Loucy (cell line): ENCODE results near the gene NEDD4L.

Source experiments
- H2AFZ ChIP-seq: fragments of 200-600 bp; sonication (generic); 2 replicates; pipeline ENCODE4 v1.6.0; 2016; ENCODE audit warnings: antibody characterized with exemption, mild to moderate bottlenecking, low read length, moderate library complexity
- H3F3A ChIP-seq: fragments of 200-600 bp; 2 replicates; pipeline ENCODE4 v1.6.0; 2016; ENCODE audit warnings: antibody characterized with exemption, low read depth, mild to moderate bottlenecking
- H3K27me3 ChIP-seq: fragments of 200-600 bp; sonication (generic); 2 replicates; pipeline ENCODE4 v1.6.1; 2014; ENCODE audit warnings: low read length, mild to moderate bottlenecking; ENCODE audit not compliant: insufficient read depth, poor library complexity, severe bottlenecking
- H3K36me3 ChIP-seq: fragments of 200-600 bp; sonication (generic); 2 replicates; pipeline ENCODE4 v1.6.1; 2016; ENCODE audit warnings: low read length; ENCODE audit not compliant: insufficient read depth
- H3K4me1 ChIP-seq: fragments of 200-600 bp; sonication (generic); 2 replicates; pipeline ENCODE4 v1.5.1; 2014; ENCODE audit warnings: low read length, mild to moderate bottlenecking; ENCODE audit not compliant: insufficient read depth, poor library complexity, severe bottlenecking
- H3K4me2 ChIP-seq: fragments of 200-600 bp; sonication (generic); 2 replicates; pipeline ENCODE4 v1.6.0; 2014; ENCODE audit warnings: antibody characterized with exemption, low read length, low read depth, mild to moderate bottlenecking; ENCODE audit not compliant: poor library complexity, severe bottlenecking
- H3K4me3 ChIP-seq: fragments of 200-600 bp; sonication (generic); 2 replicates; pipeline ENCODE4 v1.5.1; 2014; ENCODE audit warnings: low read length, mild to moderate bottlenecking, mixed read lengths; ENCODE audit not compliant: poor library complexity, severe bottlenecking
- H3K79me2 ChIP-seq: fragments of 200-600 bp; sonication (generic); 2 replicates; pipeline ENCODE4 v1.6.1; 2014; ENCODE audit warnings: low read length; ENCODE audit not compliant: insufficient read depth
- H3K9ac ChIP-seq: fragments of 200-600 bp; sonication (generic); 2 replicates; pipeline ENCODE4 v1.6.0; 2014; ENCODE audit warnings: mild to moderate bottlenecking, low read depth, low read length, moderate library complexity; ENCODE audit not compliant: poor library complexity, severe bottlenecking
- H3K9me2 ChIP-seq: fragments of 200-600 bp; sonication (generic); replicated peaks from 2 replicates; pipeline ENCODE4 v1.6.1; 2016; ENCODE audit warnings: low read depth, low read length, mixed read lengths
- H3K9me3 ChIP-seq: fragments of 200-600 bp; sonication (generic); 2 replicates; pipeline ENCODE4 v1.6.1; 2014; ENCODE audit warnings: mild to moderate bottlenecking, antibody characterized with exemption, low read length, low read depth; ENCODE audit not compliant: insufficient read depth
- H4K20me1 ChIP-seq: fragments of 200-600 bp; sonication (generic); 2 replicates; pipeline ENCODE4 v1.6.0; 2014; ENCODE audit warnings: antibody characterized with exemption, low read length, mild to moderate bottlenecking; ENCODE audit not compliant: insufficient read depth, poor library complexity, severe bottlenecking
- EZH2phosphoT487 ChIP-seq: fragments of 200-600 bp; IDR thresholded peaks from 2 replicates; pipeline ENCODE4 v1.6.1; 2018; ENCODE audit warnings: antibody characterized with exemption, mild to moderate bottlenecking, moderate library complexity, borderline replicate concordance
- TF ChIP-seq, protein P1 (sequence below): fragments of 200-600 bp; sonication (generic); conservative IDR thresholded peaks from 2 replicates; pipeline ENCODE4 v1.5.1; 2014; ENCODE audit warnings: mild to moderate bottlenecking, antibody characterized with exemption, low read length

Gene NEDD4L

DNA sequence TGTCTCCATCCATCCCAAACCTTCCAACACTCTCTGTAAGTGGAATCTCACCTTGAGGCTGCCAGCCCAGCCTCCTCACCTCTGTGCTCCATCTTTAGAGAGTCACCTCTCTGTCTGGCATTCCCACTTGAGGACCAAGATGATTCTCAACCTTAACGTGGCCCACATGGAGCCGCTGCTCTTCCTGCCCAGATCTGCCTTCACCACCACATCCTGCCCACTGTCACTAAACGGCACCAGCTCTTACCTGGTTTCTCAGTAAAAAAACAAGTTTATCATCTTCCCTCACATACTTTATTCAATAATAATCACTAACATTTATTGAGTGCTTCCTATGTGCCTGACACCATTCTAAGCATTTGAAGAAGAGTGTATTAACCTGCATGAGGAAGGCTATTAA is 80.4 kb downstream of the NEDD4L start:
- no peak overlapping the region for H3K4me3 ChIP-seq
- H3K9me2 ChIP-seq: no peaks in the 10 kb centered on the region
- no peak overlapping the region for H3K4me2 ChIP-seq
- H3K9me3 ChIP-seq: no peaks in the 10 kb centered on the region
- no peaks in the 10 kb centered on the region for H4K20me1 ChIP-seq
- H3F3A ChIP-seq: no peaks in the 10 kb centered on the region
- H3K36me3 ChIP-seq: no peaks in the 10 kb centered on the region
- peaks cover 5% of the 10 kb centered on the region for H3K4me1 ChIP-seq
- no peaks in the 10 kb centered on the region for H3K79me2 ChIP-seq
- TF ChIP-seq EZH2phosphoT487: no peak
- no peaks in the 10 kb centered on the region for H3K27me3 ChIP-seq
- no peak overlapping the region for H2AFZ ChIP-seq
- no peak overlapping the region for H3K9ac ChIP-seq

GRCh38 chr18:58125183-58125582 is 81.2 kb downstream of the NEDD4L start:
- no peaks in the 10 kb centered on the region for H3K79me2 ChIP-seq
- no peak overlapping the region for H3K4me3 ChIP-seq
- no peaks in the 10 kb centered on the region for H3K27me3 ChIP-seq
- no peaks in the 10 kb centered on the region for H3K36me3 ChIP-seq
- H4K20me1 ChIP-seq: no peaks in the 10 kb centered on the region
- H3K4me1 ChIP-seq: peaks cover 5% of the 10 kb centered on the region
- no peak overlapping the region for H3K4me2 ChIP-seq
- no peak overlapping the region for H2AFZ ChIP-seq
- H3F3A ChIP-seq: no peaks in the 10 kb centered on the region
- no peaks in the 10 kb centered on the region for H3K9me3 ChIP-seq
- H3K9me2 ChIP-seq: no peaks in the 10 kb centered on the region
- TF ChIP-seq, protein P1, sequence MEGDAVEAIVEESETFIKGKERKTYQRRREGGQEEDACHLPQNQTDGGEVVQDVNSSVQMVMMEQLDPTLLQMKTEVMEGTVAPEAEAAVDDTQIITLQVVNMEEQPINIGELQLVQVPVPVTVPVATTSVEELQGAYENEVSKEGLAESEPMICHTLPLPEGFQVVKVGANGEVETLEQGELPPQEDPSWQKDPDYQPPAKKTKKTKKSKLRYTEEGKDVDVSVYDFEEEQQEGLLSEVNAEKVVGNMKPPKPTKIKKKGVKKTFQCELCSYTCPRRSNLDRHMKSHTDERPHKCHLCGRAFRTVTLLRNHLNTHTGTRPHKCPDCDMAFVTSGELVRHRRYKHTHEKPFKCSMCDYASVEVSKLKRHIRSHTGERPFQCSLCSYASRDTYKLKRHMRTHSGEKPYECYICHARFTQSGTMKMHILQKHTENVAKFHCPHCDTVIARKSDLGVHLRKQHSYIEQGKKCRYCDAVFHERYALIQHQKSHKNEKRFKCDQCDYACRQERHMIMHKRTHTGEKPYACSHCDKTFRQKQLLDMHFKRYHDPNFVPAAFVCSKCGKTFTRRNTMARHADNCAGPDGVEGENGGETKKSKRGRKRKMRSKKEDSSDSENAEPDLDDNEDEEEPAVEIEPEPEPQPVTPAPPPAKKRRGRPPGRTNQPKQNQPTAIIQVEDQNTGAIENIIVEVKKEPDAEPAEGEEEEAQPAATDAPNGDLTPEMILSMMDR: 0 out of 2 replicates have a peak, but pooled peaks have one; percentile 11
- no peak for TF ChIP-seq EZH2phosphoT487
- H3K9ac ChIP-seq: no peak overlapping the region

DNA sequence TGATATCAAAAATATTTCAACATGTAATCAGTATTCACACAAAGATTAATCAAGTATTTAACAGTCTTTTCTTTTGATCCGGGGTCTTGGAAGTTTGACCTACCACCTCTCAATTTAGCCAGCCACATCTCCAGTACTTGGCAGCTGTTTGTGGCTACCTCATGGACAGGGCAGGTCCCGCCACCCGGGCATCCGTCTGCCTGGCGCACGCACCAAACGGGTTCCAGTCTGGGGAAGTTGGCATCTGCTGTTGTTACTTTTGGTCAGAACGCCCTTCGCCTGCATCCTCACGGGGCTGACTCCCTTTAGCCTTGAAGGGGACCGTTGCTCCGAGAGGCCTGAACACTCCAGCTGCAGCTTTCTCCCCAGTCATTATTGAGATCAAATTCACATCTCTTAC is 81.7 kb downstream of the NEDD4L start:
- TF ChIP-seq EZH2phosphoT487: no peak
- TF ChIP-seq, protein P1: no peak
- Histone ChIP-seq H3K4me1 (peaks cover 5% of the 10 kb centered on the region), H3K4me3 (no peak overlapping the region), H3F3A (no peaks in the 10 kb centered on the region), H4K20me1 (no peaks in the 10 kb centered on the region), H3K27me3 (no peaks in the 10 kb centered on the region), H3K79me2 (no peaks in the 10 kb centered on the region), H3K9me2 (no peaks in the 10 kb centered on the region), H2AFZ (no peak overlapping the region), H3K36me3 (no peaks in the 10 kb centered on the region), H3K9ac (no peak overlapping the region), H3K9me3 (no peaks in the 10 kb centered on the region), H3K4me2 (no peak overlapping the region)
